Lung microvascular endothelial cell (primary cell): ENCODE data around the gene SLC25A39. TPM values are rescaled to one million over a fixed set of nuclear protein-coding genes. Genes with fewer than 3 reads are reported as not detected.
"Not testable (repeated sequence)": the region's sequence is repeated elsewhere in the genome, so short reads cannot be mapped to it uniquely, and the experiment has no call there.

ENCODE experiments used
- DNase-seq, 2 donors: peaks; one replicate each; pipeline versions ENCODE4 v3.0.0 to v3.0.0-alpha.2; 2010; ENCODE audit warnings: low read depth in 2 of 2
- total RNA-seq: library from RNA; depleted of rRNA; stranded (reverse); fragments of >200 nt; gene quantifications from 2 replicates; pipeline ENCODE4 v1.2.1, GENCODE V29; 2014

The SLC25A39 gene
- total RNA-seq, 1 donor from 2014 or later: 72.6 TPM

GRCh38 chr17:44354582-44355561, 30.2 kb upstream of the SLC25A39 start:
- DNase-seq: no peak

GRCh38 chr17:44353672-44354331, 29.2 kb upstream of the SLC25A39 start:
- no peak for DNase-seq

- no peak for DNase-seq
Observed at GRCh38 chr17:44352828-44353671, 28.4 kb upstream of the SLC25A39 start.

- DNase-seq: no peak
Observed at GRCh38 chr17:44351961-44352827, 27.6 kb upstream of the SLC25A39 start.

GRCh38 chr17:44351464-44351863, 26.8 kb upstream of the SLC25A39 start:
- DNase-seq: no peak

- DNase-seq: peak; percentile 64 to 82
Observed at GRCh38 chr17:44350733-44351226, 26.2 kb upstream of the SLC25A39 start.

- no peak for DNase-seq
Observed at GRCh38 chr17:44349553-44350070, 25.0 kb upstream of the SLC25A39 start.

- DNase-seq: no peak
Observed at GRCh38 chr17:44348988-44349364, 24.4 kb upstream of the SLC25A39 start.

- peak in 1 of 2 donors; percentile 82 for DNase-seq
Observed at GRCh38 chr17:44348234-44348987, 23.8 kb upstream of the SLC25A39 start.

- DNase-seq: not testable (repeated sequence)
Observed at GRCh38 chr17:44347206-44348055, 22.8 kb upstream of the SLC25A39 start.

GRCh38 chr17:44346064-44346844, 21.6 kb upstream of the SLC25A39 start:
- DNase-seq: no peak

- peak; percentile 80 to 83 for DNase-seq
Observed at GRCh38 chr17:44345454-44346026, 20.9 kb upstream of the SLC25A39 start.

- DNase-seq: peak; percentile 99
Observed at GRCh38 chr17:44344939-44345453, 20.4 kb upstream of the SLC25A39 start, which contains the start of gene GRN. Gene GRN, plus strand, starts transcription at chr17:44345302. Its CDS starts 3,863 bp downstream, at chr17:44349165.

- DNase-seq: no peak
Observed at GRCh38 chr17:44343510-44344209, 19.0 kb upstream of the SLC25A39 start.

- DNase-seq: not testable (repeated sequence)
Observed at GRCh38 chr17:44340553-44340952, 15.9 kb upstream of the SLC25A39 start.

GRCh38 chr17:44338702-44339101, 14.1 kb upstream of the SLC25A39 start:
- no peak for DNase-seq
